C4-2B (cell line): ENCODE data around the gene CHST8.
"Not testable (repeated sequence)": the region's sequence is repeated elsewhere in the genome, so short reads cannot be mapped to it uniquely, and the experiment has no call there.

Experiments used
- H3K27ac ChIP-seq: fragments of 450-650 bp; 2 replicates; pipeline ENCODE4 v1.5.1; 2017
- ZFX ChIP-seq: fragments of 450-650 bp; IDR thresholded peaks from 2 replicates; pipeline ENCODE4 v1.6.1; 2017
- TF ChIP-seq, protein P1 (sequence below): fragments of 450-650 bp; conservative IDR thresholded peaks from 2 replicates; pipeline ENCODE4 v1.5.1; 2017; ENCODE audit warnings: mild to moderate bottlenecking

CHST8 gene

DNA sequence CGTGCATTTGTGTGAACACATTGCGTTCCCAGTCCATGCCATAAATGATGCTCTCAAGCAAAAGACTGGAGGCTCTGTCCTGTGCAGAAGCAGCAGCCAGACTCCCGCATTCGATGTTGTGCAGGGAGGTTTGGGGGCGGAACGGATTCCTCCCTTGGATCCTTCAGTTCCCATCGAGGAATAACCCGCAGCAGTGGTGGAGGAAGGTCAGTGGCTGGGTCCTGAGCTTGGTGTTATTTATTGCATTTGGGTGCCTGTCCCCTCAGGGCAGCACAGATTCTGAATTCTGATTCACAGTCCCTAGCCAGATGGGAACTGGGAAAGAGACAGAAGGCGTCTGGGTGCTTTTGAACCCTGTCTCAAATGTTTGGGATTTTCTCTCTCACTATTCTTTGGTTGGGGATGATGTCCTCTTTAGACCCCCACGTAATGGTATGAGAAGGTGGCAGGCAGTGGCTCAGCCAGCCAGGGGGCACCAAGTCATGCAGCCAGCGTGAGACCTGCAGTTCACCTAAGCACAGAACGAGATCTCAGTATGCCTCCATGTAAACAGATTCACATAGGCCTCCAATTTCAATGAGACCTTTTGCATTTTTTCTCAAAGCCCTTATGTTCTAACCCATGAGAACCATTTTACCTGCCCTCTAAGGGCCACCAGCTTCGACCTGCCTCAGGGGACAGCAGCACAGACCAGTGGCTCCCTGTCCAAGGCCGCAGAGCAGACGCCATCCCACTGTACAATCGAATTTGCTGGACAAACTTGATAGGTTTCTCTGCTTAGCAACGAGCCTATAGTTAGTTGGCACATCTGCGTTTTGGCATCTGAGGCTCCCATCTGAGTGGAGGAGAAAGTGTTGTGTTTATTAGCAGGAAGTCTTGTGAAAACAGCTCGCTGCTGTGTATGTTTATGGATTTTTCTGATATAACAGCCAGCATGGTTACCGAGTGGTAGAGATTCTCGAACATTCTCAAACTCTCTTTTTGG, 192.7 kb downstream of the CHST8 start:
- H3K27ac ChIP-seq = peak overlapping the region; percentile 52
- TF ChIP-seq, protein P1, sequence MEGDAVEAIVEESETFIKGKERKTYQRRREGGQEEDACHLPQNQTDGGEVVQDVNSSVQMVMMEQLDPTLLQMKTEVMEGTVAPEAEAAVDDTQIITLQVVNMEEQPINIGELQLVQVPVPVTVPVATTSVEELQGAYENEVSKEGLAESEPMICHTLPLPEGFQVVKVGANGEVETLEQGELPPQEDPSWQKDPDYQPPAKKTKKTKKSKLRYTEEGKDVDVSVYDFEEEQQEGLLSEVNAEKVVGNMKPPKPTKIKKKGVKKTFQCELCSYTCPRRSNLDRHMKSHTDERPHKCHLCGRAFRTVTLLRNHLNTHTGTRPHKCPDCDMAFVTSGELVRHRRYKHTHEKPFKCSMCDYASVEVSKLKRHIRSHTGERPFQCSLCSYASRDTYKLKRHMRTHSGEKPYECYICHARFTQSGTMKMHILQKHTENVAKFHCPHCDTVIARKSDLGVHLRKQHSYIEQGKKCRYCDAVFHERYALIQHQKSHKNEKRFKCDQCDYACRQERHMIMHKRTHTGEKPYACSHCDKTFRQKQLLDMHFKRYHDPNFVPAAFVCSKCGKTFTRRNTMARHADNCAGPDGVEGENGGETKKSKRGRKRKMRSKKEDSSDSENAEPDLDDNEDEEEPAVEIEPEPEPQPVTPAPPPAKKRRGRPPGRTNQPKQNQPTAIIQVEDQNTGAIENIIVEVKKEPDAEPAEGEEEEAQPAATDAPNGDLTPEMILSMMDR = no peak

DNA sequence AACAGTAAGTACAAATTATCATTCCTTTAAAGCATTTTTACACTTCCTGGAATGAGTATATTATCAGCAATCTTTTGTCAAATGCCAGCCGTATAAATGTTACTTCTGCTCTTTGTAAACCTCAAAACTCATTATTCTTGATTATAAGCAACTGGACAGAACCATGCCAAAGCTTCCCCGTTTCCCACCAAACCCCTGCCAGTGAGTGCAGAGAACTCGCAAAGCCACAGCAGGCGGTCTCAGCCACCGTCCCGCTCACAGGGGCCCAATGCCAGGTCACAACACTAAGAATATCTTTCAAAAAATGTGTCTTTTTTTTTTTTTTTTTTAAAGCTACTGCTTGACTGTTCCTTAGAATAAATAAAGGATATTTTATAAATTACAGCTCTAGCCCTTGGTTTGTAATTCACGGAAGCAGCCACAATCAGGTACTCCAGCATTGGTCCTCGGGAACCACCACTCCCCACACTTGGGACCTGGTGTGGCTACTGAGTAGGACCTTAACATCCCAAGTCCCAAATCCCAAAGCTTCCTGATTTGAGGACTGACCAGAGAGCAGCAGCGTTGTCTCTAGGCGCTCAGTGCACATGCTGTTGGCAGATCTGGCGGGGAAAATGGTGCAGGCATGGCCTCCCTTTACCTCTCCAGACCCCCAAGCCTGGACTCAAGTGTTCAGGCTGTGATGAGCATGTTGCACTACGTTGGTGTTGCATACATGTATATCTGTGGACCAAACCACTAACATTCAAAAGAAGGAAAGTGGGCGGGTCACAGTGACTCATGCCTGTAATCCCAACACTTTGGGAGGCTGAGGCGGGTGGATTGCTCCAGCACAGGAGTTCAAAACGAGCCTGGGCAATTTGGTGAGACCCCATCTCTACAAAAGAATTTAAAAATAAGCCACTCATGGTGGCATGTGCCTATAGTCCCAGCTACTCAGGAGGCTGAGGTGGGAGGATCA, 193.9 kb downstream of the CHST8 start:
- TF ChIP-seq, protein P1 = no peak
- no peak for TF ChIP-seq ZFX
- peak overlapping the region; percentile 38; the same call in 1 of the 2 replicates for H3K27ac ChIP-seq

DNA sequence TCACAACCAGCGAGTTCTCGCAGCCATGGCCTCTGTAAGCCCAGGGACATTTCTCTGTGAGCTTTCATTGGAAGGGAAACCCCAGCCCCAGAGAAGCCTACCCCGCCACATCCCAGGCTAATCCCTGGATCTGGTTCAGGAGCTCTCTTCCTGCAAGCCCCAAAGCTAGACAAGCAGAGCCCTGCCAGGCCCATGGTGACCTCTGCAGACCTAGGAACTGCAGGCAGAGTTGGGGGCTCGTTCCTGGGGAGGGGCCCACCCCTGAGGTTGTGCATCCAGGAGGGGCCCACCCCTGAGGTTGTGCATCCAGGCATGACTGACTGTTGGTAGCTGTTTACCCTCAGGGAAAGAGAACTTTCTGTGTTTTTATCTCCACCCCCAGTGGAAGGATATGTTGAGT, 196.7 kb downstream of the CHST8 start:
- TF ChIP-seq, protein P1 = no peak
- no peak for TF ChIP-seq ZFX
- no peak overlapping the region for H3K27ac ChIP-seq

DNA sequence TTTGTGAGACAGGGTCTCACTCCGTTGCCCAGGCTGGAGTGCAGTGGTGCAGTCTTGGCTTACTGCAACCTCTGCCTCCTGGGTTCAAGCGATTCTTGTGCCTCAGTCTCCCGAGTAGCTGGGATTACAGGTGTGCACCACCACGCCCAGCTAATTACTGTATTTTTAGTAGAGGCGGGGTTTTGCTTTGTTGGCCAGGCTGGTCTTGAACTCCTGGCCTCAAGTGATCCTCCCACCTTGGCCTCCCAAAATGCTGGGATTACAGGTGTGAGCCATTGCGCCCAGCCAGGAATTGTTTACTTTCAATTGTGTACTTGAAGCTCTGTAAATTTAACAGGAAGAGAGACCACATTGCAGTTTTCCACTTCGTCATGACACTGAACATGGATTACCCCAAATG, 197.3 kb downstream of the CHST8 start:
- not testable (repeated sequence) for H3K27ac ChIP-seq

DNA sequence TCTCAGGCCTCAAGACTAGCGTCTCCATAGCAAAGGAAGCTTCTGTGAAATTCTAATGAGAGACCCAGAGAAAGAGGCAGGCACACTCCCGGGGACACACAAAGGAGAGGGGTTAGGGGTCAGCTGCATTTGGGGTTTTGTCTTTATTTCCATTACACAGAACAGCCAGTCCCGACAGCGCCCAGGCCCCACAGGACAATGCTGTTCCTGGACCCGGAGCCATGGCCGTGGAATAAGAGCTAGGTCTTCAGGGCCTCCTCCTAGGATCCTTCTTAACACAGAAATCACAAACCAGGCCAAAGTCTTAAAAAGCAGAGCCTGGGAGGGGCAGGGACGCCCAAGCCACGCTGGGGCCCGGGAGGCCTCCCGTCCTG, 197.7 kb downstream of the CHST8 start:
- TF ChIP-seq, protein P1 = no peak
- TF ChIP-seq ZFX = no peak
- no peak overlapping the region for H3K27ac ChIP-seq

DNA sequence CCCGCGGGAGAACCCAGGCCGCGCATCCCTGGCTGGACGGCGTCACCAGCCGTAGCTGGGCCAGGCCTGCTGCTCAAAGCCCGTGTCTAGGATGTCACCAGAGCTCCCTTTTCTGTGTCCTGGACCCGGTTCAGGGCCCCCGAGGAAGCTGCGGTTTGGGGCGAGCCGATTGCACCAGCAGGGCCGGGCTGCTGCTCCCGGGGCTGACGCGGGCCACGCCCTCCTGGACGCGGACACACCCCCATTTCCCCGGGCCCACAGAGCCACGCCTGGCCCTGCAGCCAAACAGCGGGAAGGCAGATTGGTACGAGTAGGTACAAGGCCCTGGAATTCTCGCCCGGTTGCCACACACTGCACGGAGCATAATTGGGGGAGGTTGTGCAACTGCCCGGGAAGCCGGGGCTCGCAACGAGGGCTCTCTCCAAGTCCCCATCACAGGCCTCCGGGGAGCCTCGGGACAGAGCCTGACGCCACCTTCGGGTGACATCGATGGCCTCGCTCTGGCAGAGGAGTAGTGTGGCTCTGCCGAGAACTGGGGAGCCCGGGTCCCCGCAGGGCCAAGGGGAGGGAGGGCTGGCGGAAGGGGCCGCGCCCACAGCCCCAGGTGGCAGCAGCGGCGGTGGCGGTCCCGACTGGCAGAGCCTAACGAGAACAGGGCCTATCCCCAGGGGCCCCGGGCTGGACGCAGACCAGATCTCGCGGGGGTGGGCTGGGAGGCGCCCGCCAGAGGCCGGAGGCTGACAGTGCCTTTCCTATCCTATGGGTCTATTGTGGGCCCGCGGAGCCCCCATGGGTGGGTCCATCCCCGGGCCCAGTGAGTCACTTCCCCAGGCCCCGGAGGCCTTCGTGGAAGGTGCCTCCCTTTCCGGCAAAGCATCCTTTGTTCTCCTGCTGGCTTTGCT, 198.4 kb downstream of the CHST8 start:
- H3K27ac ChIP-seq = no peak overlapping the region
- TF ChIP-seq, protein P1 = no peak
- TF ChIP-seq ZFX = no peak

DNA sequence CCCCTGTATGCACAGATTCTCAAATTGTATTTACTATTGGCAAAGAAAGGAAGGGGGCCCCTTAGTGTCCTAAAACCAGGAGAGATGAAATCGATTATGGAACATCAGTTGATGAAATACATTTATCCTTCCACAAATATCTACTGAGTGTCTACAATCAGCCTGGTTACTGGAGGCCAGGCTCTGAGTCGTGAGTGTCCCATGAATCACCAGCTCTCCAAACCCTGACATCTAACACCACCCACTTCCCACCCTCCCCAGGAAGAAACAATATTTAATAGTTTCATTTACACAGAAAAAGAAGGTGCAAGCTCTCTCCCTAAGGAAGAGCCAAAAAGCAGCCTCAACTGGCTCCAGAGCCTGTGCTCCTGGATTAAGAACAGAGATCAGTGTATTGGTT, 200.1 kb downstream of the CHST8 start:
- no peak overlapping the region for H3K27ac ChIP-seq
- TF ChIP-seq ZFX = no peak
- TF ChIP-seq, protein P1 = no peak
